Superior temporal gyrus (tissue), 1 donor: Measurements from ENCODE around the gene RHBDF2.
A peak's percentile ranks its signal among the peaks of the same experiment; 100 is the strongest.

Experiments
- DNase-seq: peaks from one replicate; pipeline ENCODE4 v3.0.0-alpha.2; 2016; ENCODE audit errors: extremely low spot score

The RHBDF2 gene

DNA sequence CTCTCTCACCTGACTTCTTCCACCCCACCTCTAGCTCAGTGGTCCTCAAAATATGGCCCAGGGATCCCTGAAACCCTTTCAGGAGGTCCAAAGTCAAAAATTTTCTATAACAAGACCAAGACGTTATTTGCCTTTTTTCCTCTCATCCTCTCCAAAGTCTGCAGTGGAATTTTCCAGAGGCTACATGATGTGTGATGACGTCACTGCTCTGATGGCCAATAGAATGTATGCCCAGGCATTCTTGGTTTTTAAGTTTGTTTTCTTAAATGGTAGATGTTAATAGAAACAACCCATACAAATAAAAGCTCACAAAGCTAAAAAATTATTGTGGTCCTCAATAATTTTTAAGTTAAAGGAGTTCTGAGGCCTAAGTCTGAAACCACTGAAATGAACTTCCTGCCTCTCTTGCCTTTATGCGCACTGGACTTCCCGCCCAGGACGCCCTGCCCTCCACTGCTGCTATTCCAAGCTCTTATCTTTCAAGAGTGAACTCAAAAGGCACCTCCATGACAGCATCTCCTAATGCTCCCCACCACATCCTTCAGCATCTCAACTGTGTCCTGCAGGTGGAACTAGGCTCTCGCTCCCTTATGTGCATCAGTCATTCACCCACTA, 61.8 kb downstream of the RHBDF2 start:
- DNase-seq = no peak

DNA sequence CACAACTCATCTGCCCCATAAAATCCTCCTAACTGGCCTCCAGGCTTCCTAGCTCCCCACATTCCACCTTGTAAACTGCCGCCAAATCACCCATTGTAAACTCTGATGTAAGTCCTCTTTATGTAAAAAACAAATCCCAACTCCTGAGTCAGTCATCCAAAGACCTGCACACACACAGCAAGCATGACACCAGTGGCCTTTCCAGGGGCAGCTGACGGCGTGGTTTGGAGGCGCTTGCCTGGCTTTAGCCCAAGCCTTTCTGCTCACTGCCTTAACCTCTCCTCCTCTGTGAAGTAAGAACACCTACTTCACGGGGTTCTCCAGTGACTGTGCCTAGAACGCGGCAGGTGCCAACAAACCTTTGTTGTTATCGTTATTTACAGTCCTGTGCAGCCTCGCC, 62.3 kb downstream of the RHBDF2 start:
- DNase-seq = no peak

DNA sequence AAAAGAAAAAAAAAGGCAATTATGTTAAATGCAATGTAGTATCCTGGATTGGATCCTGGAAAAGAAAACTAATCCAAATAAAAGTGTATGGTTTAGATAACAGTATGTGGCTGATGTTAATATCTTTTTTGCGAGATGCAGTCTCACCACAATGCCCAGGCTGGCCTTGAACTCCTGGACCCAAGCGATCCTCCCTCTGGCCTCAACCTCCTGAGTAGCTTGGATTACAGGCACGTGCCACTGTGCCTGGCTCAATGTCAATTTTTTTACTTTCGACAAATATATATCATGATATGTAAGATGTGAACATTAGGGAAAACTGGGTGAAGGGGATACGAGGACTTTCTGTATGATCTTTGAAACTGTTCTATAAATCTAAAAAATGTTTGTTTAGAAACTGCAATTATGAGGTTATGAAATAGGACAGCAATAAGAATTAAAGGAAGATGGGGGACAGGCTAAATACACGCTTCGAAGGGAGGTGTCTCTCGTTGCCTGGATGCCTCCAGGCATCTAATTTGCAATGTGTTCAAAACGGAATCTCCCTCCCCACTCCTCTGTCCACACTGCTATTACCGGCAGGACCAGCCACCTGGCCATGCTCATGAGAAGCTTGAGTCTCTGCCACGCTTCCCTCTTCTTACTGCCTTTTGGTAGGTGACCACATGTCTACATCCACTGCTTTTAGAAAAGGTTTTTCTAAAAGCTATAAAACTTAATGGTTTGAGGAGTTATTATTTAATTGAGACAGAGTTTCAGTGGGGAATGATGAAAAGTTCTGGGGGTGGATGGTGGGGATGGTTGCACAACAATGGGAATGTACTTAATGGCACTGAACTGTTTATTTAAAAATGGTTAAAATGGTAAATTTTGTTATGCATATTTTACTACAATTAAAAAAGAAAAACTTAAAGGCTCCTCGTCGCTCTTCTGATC, 63.5 kb downstream of the RHBDF2 start:
- no peak for DNase-seq

DNA sequence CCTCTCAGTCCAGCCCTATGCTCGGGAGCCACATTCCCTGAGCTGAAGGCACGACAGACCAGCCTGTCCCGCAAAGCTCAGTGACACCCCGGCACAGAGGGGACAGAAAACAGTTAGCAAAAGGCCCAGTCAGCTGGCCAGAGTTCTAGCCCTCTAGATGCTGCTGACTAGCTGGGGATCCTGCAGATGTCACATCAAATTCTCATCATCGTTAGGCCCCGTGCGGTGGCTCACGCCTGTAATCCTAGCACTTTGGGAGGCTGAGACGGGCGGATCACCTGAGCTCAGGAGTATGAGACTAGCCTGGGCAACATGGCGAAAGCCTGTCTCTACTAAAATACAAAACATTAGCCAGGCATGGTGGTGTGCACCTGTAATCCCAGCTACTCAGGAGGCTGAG, 65.5 kb downstream of the RHBDF2 start:
- no peak for DNase-seq

DNA sequence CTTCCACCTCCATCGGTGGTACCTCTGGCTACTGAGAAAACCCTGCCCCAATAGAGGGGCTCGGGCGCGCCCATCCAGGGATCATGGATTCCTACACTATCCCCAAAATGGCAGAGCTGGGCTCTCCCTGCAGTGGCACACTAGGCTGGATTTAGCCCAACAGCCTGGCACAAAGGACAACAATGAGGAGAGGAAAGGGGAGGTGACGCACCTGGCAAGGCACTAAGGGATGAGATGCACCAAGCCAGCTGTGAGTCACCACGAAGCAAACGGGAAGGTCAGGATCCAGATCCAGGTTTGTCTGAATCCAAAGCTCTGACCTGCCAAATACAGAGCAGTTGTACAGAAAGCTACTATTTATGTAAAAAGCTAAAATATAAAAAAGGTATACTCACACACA, 66.4 kb downstream of the RHBDF2 start:
- DNase-seq = no peak

DNA sequence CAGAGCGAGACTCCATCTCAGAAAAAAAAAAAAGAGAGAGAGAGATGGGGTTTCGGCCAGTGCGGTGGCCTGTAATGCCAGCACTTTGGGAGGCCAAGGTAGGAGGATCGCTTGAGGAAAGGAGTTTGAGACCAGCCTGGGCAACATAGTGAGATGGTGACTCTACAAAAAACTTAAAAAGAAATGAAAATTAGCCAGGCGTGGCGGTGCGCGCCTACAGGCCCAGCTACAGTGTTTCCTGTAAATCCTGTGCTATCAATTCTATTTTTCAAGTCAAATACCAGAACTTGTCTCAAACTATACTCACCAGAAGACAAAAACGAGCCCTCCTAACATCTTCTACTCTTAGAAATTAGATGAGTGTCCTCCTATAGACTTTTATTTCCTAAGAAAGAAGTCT, 67.5 kb downstream of the RHBDF2 start:
- no peak for DNase-seq

DNA sequence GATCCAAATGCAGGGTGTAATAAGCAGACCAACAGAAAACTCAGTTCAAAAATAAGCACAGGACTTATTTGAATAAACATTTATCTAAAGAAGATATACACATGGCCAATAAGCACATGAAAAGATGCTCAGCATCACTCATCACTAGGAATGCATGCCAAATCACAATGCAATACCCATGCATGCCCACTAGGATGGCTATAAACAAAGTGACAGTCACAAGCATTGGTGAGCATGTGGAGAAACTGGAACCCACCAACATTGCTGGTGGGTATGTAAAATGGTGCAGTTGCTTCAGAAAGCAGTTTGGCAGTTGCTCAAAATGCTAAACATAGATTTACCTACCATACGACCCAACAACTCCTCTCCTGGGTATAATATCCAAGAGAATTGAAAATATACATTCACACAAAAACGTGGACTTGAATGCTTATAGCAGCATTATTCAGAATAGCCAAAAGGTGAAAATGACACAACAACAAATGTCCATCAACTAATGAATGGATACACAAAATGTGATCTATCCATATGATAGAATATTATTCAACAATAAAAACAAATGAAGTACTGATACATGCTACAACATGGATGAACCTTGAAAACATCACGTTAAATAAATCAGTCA, 68.4 kb downstream of the RHBDF2 start:
- no peak for DNase-seq

DNA sequence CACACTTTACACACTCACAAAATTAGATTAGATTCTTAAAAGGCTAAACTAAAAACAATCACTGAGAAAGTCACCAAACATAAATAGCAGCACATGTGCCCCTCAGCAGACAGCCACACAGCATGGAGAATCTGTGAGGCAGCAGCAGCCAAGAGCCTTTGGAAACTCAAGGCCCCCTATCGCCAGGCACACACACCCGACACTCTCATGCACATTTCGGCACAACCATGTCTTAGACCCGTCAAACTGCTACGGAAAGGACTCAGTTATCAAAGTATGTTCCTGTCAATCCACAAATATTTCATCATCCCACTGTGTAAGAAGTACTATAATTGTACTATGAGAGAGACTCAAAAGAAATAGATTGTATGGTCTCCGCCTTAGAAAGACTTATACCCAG, 69.2 kb downstream of the RHBDF2 start:
- DNase-seq = no peak

DNA sequence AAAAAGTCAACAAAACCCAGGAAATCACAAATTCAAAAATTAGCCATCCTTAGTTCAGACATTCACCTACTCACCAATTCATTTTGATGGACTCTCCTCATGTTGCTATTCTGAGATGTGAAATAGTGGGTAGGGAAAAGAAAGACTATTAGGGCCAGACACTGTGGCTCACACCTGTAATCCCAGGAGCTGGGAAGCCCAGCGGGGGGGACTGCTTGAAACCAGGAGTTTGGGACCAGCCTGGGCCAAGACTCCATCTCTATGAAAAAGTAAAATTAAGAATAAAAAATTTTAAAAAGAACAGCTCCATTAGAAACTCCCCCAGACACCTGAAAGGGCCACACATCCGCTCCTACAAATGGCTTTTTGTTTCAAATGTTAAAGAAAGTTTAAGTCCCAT, 69.7 kb downstream of the RHBDF2 start:
- no peak for DNase-seq

DNA sequence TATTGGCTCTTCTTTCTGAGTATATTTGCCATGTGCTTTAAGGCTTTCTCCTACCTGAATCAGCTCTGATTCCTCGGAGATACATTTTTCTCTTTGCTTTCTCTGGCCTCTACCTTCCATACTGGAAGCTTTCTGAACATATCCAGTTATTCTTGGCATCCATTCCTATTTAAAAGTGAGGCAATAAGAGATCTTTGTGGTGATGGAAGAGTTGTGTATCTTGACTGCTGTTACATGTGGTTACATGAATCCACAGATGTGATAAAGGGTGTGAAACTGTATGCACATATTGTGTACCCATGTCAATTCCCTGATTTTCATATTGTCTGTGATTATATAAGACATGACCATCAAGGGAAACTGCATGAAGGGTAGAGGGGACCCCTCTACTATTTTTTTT, 72.7 kb downstream of the RHBDF2 start:
- no peak for DNase-seq

DNA sequence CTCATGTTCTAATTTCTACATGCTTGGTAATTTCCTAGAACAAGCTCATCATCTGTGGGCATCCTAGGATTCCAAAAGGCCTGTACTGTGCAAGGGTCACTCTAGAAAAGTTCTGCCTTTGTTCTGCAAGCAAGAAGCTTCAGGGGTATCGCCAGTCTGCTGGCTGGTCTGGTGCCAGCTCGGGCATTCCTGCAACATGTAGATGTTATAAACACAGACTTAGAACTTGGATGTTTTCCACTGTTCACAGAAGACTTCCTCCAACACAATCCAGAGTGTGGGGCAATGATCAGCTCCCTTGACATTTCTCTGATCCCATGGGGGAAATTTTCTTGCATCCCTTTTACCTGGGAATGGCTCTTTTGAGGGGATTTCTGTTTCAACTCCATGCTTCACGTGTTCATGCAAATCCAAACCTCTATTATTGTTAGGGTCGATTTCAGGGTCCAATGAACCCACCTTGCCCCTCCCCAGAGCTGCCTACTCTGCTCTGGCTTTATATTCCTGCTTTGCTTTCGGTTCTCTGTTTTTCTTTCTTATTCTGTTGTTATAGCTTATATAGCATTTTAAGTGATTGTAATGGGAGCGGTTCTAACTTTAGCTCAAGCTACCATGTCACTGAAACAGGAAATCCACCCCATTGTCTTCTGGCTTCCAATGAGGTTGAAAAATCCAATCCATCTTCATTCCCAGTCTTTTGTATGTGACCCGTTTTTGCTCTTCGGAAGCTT, 73.6 kb downstream of the RHBDF2 start:
- no peak for DNase-seq

DNA sequence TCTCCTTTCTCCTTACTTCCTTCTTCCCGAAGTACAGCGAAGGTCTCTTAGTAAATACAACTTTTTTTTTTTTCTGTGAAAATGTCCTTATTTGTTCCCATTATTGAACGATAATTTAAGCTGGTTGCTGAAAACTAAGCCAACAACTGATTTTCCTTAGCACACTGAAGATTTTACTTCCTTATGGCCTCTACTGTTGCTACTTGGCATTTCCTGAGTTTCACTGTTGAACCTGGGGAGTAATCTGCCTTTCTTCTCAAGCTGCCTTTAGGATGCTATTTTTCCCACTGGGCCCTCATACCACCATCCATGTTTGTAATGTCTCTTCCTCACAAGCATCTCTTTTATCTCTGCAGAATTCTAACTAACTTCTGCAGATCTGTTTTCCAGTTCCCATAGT, 74.4 kb downstream of the RHBDF2 start:
- no peak for DNase-seq

DNA sequence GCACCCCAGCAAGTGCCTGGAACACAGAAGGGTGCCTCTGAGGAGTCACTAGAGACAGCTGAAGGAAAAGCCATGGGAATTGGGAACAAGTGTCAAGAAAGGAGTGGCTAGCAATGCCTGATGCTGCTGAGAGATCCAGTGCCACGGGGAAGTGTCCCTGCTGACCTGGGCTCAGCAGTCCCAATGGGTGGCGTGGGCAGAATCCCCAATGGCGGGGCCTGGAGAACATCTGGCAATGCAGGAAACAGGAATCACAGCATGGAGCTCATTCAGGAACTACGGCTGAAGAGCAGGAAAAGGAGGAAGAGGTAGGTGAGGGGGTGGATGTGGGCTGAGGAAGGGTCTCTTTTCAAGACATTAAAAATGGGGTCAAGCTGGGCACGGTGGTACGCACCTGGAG, 78.4 kb downstream of the RHBDF2 start:
- no peak for DNase-seq

DNA sequence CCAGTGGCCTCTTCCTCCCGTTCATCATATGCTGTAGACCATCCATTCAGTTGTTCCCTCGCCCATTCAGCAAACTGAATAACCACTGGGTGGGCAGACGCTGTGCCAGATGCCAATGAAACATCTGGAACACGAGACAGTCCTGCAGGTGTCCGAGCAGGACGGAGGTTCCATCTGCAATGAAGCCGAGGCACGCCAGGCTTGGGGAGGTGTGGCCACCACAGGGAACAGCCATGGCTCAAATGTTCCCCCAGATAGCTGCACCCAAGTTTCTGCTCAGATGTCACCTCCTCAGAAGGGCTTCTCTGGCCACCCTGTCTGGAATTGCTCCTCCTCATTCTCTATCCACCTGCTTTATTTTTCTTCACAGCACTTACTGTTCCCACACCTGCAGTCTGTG, 78.8 kb downstream of the RHBDF2 start:
- DNase-seq = no peak

DNA sequence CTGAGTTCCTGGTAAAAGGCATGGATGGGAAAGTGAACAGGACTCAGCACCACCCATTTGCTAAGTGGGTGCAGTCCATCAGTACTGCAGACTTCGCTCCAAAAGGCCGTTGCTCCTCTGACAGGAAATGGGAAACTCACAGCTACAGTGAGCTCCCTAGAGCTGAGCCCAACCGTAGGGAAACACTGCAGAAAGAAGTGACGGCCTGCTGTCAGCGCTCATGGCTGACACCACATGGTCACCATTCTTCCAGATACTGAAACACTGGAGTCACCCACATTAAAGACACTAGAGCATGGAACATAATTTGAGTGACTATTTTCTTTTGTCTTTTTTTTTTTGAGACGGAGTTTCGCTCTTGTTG, 80.2 kb downstream of the RHBDF2 start:
- peak; percentile 31 for DNase-seq
